ENCODE results near the gene MAP2K3.

The MAP2K3 gene

GRCh38 chr17:21242026-21242697 lies 42.3 kb upstream of the MAP2K3 start:
- Mint-ChIP-seq H3K27ac (no peak overlapping the region), H3K4me3 (no peak overlapping the region), H3K4me1 (peaks cover 47% of the 10 kb centered on the region), H3K36me3 (ENCODE audit: low read depth) (no peaks in the 10 kb centered on the region), H3K9me3 (no peaks in the 10 kb centered on the region), H3K27me3 (ENCODE audit: low read depth, poor library complexity) (no peaks in the 10 kb centered on the region)
- TF ChIP-seq CTCF (IDR thresholded peaks at IDR 0.05) = no peak
- no peak for DNase-seq

- no peak for TF ChIP-seq CTCF (IDR thresholded peaks at IDR 0.05)
- Mint-ChIP-seq H3K4me3 (no peak overlapping the region), H3K27me3 (ENCODE audit: low read depth, poor library complexity) (peaks cover 4% of the 10 kb centered on the region), H3K4me1 (peaks cover 47% of the 10 kb centered on the region), H3K27ac (no peak overlapping the region), H3K36me3 (ENCODE audit: low read depth) (no peaks in the 10 kb centered on the region), H3K9me3 (no peaks in the 10 kb centered on the region)
- peak; percentile 26 for DNase-seq
Observed at GRCh38 chr17:21242780-21243515, 41.6 kb upstream of the MAP2K3 start.

GRCh38 chr17:21243516-21244303 lies 40.8 kb upstream of the MAP2K3 start:
- Mint-ChIP-seq H3K9me3 (no peaks in the 10 kb centered on the region), H3K4me1 (peaks cover 42% of the 10 kb centered on the region), H3K27me3 (ENCODE audit: low read depth, poor library complexity) (peaks cover 4% of the 10 kb centered on the region), H3K4me3 (no peak overlapping the region), H3K36me3 (ENCODE audit: low read depth) (no peaks in the 10 kb centered on the region), H3K27ac (no peak overlapping the region)
- no peak for DNase-seq
- no peak for TF ChIP-seq CTCF (IDR thresholded peaks at IDR 0.05)

GRCh38 chr17:21245639-21246084 lies 38.8 kb upstream of the MAP2K3 start:
- Mint-ChIP-seq H3K4me1 (peaks cover 34% of the 10 kb centered on the region), H3K36me3 (ENCODE audit: low read depth) (no peaks in the 10 kb centered on the region), H3K4me3 (no peak overlapping the region), H3K27ac (no peak overlapping the region), H3K27me3 (ENCODE audit: low read depth, poor library complexity) (peaks cover 9% of the 10 kb centered on the region), H3K9me3 (no peaks in the 10 kb centered on the region)
- no peak for TF ChIP-seq CTCF (IDR thresholded peaks at IDR 0.05)
- DNase-seq = no peak

- no peak overlapping the region for H3K27ac Mint-ChIP-seq
- H3K4me3 Mint-ChIP-seq = no peak overlapping the region
- peaks cover 25% of the 10 kb centered on the region for H3K4me1 Mint-ChIP-seq
- no peak for TF ChIP-seq CTCF (IDR thresholded peaks at IDR 0.05)
- H3K27me3 Mint-ChIP-seq (ENCODE audit: low read depth, poor library complexity) = peaks cover 9% of the 10 kb centered on the region
- no peaks in the 10 kb centered on the region for H3K36me3 Mint-ChIP-seq (ENCODE audit: low read depth)
- no peak for DNase-seq
- H3K9me3 Mint-ChIP-seq = no peaks in the 10 kb centered on the region
Observed at GRCh38 chr17:21246698-21247097, 37.8 kb upstream of the MAP2K3 start.
